ENCODE data around the gene CGN.

CGN gene

DNA sequence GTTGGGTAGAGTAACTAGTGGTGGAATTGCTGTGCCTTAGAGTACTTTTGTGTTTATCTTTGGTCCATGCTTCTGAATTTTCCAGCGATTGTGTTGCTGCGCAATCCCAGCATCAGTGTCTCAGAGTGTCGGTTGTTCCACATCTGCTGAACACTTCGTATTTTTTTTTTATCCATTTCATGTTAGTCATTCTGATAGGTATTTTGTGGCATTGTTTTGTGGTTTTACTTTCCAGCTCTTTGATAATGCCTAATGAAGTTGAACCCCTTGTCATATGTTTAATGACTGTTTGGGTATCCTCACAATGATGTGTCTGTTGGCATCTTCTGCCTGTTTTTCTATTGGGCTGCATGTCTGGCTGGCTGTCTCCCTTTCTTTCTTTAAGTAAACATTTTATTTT is 42.5 kb downstream of the CGN start:
- DNase-seq: no peak

GRCh38 chr1:151556052-151556451 is 44.9 kb downstream of the CGN start:
- DNase-seq: no peak

- DNase-seq: no peak
Observed at GRCh38 chr1:151562661-151563060, 51.5 kb downstream of the CGN start.

- DNase-seq: no peak
Observed at GRCh38 chr1:151563376-151563775, 52.2 kb downstream of the CGN start.

DNA sequence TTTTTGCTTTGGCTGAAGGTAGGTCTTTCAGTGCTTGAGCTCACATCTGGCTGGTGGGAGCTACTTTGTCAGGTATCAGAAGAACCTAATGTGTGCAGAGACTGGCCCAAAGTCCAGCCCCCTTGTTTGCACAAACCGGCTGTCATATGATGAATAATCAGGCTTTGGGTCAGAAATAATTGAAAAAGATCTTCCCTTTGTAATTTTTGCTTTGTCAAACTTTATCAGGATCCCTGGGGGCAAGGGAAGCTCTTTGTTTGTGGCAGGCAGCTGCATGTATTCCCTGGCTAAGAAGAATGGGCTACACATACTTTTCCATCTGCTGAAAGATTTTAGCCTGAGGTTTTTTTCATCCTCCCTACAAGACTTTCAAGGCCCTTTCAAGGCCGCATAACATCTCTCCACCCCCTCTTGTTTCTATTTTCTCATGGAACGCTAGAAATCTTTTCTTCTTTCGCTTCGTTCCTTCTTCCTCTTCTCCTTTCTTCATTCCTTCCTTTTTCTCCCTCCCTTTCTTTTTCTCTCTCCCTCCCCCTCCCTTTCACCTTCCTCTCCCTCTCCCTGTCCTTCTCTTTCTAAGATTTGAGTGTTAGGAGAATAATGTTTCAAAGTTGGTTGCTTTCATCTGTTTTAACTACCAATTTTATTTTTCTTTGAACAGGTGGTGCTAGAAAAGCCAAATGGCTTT is 54.5 kb downstream of the CGN start:
- DNase-seq: no peak

- no peak for DNase-seq
Observed at GRCh38 chr1:151568626-151569088, 57.5 kb downstream of the CGN start.

DNA sequence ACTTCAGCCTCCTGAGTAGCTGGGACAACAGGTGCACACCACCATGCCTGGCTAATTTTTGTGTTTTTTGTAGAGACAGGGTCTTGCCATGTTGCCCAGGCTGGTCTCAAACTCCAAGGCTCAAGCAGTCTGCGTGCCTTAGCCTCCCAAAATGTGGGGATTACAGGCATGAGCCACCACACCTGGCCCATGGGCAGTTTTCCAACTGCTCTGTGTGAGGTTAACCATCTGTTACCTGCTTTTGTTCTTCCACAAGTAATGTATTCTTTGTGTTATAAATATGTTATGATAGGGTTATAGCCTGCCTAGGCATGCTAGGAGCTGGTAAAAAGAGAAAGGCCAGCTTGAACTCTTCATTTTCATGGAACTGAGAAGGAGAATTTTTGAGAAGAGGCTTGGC is 59.6 kb downstream of the CGN start:
- no peak for DNase-seq

DNA sequence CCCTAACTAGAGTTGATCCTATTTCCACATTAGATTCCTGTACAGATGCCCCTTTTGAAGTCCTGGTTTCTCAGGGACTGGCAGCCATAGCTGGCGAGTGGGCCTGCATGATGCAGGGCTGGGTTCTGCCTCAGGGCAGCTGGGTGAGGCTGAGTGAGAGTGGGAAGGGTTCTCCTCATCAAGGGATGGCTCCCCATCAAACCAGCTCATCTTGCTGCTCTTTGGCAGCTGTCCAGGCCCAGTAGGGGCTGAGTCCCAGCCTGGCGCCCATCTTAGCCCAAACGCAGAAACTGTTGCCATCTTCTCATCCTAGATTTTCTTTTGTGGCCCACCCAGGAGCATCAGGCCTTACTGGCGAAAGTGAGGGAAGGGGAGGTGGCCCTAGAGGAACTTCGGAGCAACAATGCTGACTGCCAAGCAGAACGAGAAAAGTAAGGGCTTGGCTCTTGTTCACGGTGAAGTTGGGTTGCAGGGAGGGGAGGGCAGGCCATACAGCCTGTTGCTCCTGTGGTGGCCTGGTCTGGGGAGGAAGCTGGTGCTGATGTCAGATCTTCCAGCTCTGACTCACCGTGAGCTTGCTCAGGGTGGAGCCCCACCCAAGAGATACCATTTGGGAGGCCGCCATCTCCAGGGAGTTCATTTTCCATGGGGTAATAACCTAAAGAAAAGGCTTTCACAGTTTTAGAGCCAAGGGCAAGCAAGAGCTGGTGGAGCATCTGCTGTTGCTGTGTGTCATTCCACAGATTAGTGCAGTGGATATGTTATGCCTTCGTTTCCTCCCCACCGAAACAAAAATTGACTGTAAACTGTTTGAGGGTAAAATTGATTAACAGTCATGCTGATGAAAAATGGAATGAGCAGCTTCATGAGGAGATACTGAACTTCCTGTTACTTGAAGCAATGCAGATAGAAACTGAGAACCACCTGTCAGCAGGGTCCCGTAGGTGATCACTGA is 63.7 kb downstream of the CGN start:
- DNase-seq: no peak

DNA sequence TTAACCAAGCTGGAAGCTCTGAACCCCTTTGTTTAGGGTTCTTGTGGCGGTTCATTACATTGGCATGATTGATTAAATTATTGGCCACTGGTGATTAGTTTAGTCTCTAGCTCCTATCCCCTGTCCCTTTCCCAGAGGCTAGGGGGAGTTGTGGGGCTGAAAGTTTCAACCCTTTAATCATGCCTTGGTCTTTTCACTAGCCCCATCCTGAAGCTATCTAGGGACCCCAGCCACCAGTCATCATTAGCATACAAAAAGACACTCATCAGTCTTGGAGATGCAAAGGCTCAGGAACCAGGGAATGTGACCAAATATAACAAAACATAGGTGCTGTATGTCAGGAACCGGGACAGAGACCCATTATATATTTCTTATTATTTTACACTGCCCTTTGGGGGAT is 66.0 kb downstream of the CGN start:
- DNase-seq: no peak

GRCh38 chr1:151578941-151579340 is 67.8 kb downstream of the CGN start:
- DNase-seq: no peak

DNA sequence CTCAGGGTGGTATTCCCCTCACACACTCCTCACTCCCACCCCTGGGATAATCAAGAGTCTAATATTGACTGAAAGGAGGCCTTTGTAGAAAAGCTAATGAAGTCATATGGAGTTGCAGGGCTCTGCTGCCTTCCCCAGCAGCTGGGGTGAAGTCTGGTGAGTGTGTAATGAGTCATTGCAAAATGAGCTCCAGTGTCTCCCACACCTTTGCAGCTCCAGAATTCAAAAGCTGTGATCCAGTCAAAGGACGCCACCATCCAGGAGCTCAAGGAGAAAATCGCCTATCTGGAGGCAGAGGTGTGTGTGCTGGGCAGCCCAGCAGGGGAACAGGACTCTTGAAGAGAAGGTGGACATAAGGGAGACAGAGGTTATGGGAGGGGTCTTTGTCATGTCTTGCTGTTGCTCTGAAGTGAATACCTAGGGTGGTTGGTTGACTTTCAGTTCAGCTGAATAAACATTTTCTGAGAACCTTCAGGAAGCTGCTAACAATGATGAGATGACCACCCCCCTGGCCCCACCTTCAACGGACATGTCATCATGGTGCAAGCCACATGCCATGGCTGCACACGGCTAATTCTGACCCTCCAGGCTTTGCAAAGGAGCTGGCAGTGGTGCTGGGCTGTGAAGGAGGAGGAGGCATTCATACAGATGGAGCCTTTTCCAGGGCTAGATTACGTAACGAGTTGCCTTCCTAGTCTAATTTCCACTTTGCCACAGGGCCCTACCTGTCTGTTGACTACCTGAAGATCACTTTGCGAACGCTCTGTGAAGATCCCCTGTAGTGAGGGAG is 68.4 kb downstream of the CGN start:
- no peak for DNase-seq

DNA sequence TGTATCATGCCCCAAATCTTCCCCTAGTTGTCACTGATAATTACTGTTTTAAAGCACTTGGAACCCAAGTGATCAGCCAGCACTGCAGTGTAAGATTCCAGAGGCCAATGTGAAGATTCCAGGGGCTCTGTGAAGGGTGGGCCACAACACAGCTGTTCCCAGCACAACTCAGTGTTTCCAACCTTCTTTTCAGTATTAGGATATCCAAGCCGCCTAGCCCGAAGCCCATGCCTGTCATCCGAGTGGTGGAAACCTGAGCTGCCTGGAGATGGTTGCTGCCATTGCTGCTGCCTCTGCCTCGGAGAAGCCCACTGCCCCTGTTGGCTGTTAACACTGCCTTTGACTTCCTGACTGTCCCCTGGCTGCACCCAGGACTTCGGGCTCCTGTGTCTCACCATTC is 70.3 kb downstream of the CGN start:
- DNase-seq: no peak

GRCh38 chr1:151581921-151582320 is 70.7 kb downstream of the CGN start:
- no peak for DNase-seq

DNA sequence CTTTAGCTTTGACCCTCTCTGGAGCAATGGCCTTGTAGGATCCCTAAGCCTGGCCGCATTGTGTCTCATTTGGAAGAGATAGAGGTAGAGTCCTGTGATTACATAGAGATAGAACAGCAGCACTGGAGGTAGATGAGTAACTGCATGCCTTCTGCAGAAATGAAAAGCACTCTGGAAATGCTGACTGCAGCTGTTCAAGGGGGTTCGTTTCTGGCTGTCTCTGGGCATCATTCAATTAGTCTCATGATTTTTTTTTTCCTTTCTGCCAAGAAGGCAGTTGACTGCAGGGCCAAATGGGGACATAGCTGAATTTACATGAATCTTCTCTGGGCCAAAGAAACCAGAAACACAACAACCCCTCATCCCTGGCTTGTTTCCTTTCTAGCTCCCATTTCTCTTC is 72.6 kb downstream of the CGN start:
- no peak for DNase-seq

GRCh38 chr1:151584278-151584677 is 73.1 kb downstream of the CGN start:
- DNase-seq: no peak

- no peak for DNase-seq
Observed at GRCh38 chr1:151584780-151585179, 73.6 kb downstream of the CGN start.

DNA sequence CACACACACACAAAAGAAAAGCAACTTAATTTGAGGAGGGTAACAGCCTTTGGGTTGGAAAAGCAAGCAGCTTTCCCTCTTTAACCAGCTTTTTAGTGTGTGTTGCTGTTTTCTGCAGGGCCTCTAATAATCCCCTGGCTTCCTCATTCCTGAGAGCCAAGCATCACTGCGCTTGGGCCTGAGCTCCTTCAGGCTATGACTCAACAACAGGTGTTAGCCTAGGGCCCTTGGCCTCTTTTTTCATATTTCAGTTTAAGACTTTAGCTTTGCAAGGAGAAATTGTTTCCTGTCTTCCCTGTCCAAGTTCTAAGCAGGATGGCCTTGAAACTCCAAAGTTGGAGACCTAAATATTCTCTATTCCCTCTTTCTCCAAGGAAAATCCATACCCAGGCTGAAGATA is 74.4 kb downstream of the CGN start:
- no peak for DNase-seq
